Fibroblast of skin of back (primary cell): ENCODE data around the gene CRISPLD2. TPM values are rescaled to one million over a fixed set of nuclear protein-coding genes. Genes with fewer than 3 reads are reported as not detected.

Experiments
- DNase-seq: peaks from one replicate; pipeline ENCODE4 v3.0.0-alpha.2; 2013
- polyA plus RNA-seq, 2 experiments: library from polyadenylated mRNA; unstranded; fragments of 120-200 nt; gene quantifications; one replicate each; pipeline ENCODE4 v1.2.1, GENCODE V29; 2013; ENCODE audit not compliant: insufficient read length in 2 of 2

The CRISPLD2 gene
- polyA plus RNA-seq (2013, experiment 1 of 2; ENCODE audit: insufficient read length): 14.9 TPM
- 60.3 TPM for polyA plus RNA-seq (2013, experiment 2 of 2; ENCODE audit: insufficient read length)

DNA sequence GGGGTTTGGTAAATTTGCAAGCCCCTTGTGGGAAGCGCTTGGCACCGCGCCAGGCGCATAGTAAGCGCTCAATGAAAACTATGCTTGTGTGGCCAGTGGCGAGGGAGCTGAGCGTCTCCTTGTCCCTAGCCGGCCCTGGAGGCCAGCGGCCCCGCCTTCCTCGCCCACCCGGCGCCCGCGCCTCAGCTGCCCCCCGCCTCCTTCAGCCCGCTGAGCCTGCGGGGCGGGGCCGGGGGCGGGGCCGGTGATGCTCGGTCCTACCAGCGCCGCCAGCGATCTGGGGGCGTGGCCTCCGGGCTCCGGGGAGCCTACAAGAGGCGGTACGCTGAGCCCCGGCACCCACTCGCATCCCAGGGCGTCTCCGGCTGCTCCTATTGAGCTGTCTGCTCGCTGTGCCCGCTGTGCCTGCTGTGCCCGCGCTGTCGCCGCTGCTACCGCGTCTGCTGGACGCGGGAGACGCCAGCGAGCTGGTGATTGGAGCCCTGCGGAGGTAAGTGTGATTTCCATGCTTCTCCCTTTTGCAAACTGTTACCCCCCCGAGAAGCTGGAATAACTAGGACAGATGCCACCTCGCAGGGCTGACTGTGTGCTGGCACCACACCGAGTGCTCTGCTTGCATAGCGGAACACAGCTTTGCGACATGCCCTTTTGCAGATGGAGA is at the start of gene CRISPLD2:
TSS of gene CRISPLD2 (plus strand) at position 342 of the 661 bp plus-strand sequence. CDS start 18,511 bp downstream, outside the sequence.
- DNase-seq: peak; percentile 89

DNA sequence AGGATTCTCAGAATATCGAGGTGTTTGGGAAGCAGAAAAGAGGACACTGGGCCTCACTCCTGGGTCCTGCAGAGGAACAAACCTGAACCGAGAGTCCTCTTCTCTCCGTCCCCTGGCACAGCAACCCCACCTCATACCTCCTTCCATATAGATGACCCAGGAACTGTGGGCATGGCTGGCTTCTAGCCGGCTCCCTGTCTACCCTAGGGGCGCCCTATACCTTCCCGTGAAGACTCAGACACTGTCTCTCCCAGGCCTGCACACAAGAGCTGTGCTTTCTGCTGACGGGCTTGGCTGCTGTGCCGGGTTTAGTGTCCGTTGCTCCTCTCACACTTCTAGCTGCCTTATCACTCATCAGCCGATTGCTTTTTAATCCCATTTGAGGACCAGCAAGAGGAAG is 46.5 kb upstream of the CRISPLD2 start:
- DNase-seq: no peak

DNA sequence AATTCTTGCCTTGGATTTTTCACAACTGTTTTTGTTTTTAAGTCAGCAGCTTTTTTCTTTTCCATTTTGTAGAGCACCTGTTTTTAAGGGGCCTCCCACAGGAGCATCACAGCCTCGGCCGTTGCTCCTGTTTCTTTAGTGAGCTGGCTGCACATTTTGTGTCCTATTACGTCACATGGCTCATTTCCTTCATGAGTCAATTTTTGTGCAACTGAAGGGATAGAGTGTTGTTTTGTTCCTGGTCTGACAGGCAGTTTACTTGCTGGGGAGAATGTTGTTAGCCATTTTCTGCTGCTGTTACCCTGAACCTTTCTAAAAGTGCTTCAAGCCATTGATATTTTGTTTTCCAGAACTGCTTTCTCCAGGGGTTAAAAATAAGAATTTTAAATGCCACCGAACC is 45.0 kb upstream of the CRISPLD2 start:
- DNase-seq: peak; percentile 60

DNA sequence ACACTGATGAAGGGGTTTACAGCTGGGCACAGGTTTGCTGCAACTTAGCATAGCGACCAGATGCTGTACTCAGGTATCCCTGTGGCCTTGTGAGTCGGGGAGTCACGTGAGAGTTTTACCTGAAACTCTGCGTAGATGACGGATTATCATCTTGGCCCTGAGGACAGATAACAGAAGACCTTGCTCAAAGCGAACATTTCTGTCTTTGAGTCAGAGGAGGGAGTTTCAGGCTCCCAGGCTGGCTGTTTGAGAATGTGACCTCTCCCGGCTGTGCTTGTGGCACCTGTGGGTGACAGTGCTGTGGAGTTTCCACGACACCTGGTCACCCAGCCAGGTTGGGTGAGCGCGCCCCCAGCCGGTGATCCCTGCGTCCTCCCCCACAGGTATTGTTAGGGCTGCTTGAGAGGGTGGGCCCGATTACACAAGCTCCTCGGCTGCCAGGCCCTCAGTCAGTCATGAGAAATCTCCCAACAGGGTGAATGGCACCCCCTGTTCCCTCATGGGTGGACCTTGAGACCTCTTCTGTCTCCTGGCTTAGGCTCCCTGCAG is 44.4 kb upstream of the CRISPLD2 start:
- DNase-seq: no peak

- DNase-seq: no peak
Observed at GRCh38 chr16:84777435-84777834, 42.4 kb upstream of the CRISPLD2 start.

GRCh38 chr16:84778720-84779119 is 41.1 kb upstream of the CRISPLD2 start:
- DNase-seq: no peak

- DNase-seq: no peak
Observed at GRCh38 chr16:84780063-84780462, 39.7 kb upstream of the CRISPLD2 start.

- DNase-seq: no peak
Observed at GRCh38 chr16:84780544-84781376, 39.0 kb upstream of the CRISPLD2 start.

DNA sequence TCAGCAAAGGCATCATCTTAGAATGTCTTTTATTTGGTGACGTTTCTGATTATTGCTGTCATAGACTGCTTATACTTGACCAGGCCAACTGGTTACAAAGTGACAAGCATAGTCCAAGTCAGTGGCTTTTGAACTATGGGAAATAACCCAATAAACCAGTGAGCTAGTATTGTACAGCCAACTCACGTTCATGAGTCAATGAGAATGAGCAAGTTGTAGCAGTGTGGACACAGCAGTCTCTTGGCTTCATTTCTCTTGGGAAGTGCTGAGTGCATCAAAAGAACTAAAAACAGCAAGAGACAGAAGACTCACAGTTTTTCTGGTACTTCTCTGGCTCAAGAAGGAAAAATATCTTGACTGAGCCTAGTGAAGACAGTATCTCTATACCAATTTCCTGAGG is 36.9 kb upstream of the CRISPLD2 start:
- no peak for DNase-seq

DNA sequence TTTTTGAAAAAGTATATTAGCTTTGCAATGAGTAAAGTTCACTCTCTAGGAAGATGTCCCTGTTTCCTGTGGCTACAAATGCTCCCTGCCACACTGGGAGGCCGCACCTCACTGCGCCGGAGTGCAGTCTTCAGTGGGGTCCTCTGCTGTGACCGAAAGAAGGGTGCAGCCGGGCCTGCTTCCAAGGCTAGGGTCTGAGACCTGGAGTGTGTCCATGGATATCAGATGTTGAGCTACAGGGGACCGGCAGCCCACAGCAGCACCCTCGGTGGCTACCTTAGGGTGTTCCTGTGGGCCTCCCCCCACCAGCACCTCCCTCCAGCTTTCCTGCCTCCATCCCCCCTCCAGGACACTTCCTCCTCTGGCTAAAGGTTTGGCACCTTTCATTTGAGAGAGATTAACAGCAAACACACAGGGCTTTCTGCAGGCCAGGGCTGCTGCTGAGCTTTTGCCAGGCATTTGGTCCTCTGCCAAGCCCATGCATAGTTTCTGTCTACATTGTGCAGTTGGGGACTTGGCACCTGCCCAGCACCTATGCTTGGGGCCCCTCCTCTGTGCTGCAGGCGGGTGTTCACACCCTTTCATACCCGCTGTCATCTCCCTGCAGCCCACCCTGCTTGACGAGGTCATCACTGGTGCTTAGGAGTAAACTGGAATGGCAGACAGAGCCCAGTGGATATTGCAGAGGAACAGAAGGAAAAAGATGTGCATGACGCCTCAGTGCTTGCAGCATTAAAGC is 33.8 kb upstream of the CRISPLD2 start:
- peak; percentile 76 for DNase-seq

DNA sequence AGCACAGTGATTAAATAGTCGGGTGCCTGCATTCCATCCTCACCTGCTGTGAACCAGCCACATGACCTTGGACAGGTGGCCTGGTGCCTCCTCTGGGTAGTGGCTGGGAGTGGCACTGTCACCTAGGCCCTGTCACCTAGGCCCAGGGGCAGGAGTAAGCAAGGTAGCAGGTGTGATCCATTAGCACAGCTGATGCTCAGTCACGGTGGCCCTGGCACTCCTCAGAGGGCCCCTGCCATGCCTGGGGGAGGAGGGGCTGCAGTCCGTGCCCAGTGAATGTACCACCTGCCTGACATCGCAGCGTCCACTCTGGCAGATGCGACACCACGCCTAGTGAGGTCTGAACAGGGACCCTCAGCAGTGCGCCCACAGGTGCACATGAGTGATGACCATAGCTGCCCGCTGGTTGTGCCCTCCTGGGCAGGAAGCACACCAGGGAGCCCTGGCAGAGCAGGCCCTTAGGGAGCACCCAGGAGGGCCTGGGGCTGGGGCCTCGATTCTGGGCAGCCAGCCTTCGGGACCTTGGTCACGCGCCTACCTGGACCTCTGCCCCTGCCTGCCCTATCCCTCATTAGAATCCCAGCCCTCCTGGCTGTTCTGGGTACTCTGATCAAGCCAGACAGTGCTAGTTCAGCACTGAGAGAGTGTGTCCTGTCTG is 33.1 kb upstream of the CRISPLD2 start:
- no peak for DNase-seq

DNA sequence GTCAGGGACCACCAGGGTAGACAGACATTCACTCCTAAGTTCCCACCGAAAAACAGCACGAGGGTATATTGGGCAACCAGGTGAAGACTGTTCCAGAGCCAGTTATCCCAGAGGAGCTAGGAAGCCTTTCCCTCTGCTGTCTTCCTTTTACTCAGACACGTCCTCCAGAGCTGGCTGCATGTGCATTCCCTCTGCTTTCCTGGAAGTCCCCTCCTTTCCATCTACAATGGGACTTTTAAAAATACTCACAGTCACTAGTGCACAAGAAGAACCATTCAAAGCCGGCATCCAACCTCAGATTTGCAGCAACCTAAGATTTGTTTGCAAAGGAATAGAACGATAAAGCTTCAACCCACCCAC is 32.5 kb upstream of the CRISPLD2 start:
- DNase-seq: no peak

DNA sequence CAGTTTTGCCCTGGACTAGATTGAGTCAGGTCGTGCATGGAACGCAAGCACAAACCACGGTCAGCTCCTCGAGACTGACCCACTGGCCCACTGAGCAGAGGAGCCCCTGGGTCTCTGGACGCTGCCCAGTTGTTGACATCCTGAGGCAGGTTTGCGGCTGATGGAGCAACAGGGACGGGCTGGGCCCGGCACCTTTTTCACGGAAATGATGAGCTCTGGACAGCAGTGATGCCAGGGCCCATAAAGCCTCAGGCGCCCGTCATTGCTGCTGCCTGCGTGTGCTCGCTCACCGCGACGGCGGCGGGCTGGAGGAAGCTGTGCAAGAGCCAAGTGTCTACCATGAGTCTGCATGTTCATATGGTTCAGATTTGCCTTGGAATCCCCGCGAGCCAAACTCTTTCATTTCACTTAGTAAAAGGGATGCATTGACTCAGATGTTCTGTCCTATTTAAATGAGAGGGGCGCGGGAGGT is 30.8 kb upstream of the CRISPLD2 start:
- DNase-seq: peak; percentile 51

DNA sequence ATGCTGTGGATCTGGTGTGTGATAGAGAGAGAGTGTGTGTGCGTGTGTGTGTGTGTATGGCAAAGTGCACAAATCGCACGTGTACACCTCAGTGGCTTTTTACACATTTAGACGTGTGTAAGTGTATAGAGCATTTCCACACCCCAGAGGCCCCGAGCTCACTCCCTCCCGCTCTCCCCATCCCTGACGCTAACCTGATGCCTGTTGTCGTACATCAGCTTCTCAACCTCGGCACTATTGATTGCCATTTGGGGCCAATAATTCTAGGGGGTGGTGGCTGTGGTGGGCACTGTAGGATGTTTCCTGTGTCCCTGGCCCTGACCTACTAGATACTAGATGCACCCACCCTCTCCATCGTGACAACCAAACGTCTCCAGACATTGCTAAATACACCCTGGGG is 30.4 kb upstream of the CRISPLD2 start:
- DNase-seq: no peak

GRCh38 chr16:84790301-84790700 is 29.5 kb upstream of the CRISPLD2 start:
- DNase-seq: no peak

GRCh38 chr16:84791088-84791487 is 28.7 kb upstream of the CRISPLD2 start:
- DNase-seq: peak; percentile 35

GRCh38 chr16:84791501-84791900 is 28.3 kb upstream of the CRISPLD2 start:
- no peak for DNase-seq

DNA sequence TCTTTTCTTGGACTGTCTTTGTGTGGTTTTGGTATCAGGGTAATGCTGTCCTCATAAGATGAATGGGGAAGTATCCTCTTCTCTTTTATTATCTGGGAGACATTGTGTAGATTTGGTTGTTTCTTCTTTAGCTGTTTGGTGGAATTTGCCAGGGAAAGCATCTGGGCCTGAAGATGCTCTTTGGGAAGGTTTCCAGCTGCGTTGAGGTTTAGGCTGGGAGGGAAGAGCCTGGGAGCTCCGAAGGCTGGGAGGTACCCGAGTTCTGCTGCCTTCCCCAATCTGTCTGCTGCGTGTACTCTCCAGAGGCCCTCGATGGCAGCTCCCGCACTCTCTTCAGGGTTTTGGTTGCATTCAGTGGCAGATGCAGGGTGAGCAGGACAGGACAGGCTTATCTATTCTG is 25.6 kb upstream of the CRISPLD2 start:
- no peak for DNase-seq

- DNase-seq: no peak
Observed at GRCh38 chr16:84794626-84795025, 25.2 kb upstream of the CRISPLD2 start.

DNA sequence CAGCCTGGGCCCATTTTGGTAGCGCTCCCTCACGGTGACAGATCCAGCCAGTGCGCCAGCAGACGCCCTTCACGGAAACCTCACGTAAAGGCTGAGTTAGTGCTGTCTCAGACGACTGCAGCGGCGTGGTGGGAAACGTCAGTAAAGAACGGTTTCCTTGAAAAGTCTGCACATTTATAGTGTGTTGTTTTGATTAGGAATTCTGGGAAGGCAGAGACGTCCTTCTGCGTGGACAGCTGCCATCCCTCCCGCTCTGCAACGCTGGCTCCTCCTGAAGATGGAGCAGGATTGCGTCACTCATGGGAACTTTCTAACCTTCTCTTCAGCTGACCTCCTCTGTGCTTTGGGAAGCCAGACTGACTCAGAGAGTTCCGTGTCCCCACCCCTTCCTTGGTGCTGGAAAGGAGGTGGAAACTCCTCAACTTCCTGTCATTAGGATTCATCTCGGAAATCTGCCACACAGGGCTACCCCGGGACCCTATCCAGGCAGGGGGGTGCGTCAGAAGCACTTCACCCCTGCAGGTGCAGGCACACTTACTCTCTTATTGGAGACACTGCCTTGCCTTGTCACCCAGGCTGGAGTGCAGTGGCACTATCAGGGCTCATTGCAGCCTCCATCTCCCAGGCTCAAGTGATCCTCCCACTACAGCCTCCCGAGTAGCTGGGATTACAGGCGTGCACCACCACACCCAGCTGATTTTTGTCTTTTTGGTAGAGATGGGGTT is 24.3 kb upstream of the CRISPLD2 start:
- peak; percentile 88 for DNase-seq

DNA sequence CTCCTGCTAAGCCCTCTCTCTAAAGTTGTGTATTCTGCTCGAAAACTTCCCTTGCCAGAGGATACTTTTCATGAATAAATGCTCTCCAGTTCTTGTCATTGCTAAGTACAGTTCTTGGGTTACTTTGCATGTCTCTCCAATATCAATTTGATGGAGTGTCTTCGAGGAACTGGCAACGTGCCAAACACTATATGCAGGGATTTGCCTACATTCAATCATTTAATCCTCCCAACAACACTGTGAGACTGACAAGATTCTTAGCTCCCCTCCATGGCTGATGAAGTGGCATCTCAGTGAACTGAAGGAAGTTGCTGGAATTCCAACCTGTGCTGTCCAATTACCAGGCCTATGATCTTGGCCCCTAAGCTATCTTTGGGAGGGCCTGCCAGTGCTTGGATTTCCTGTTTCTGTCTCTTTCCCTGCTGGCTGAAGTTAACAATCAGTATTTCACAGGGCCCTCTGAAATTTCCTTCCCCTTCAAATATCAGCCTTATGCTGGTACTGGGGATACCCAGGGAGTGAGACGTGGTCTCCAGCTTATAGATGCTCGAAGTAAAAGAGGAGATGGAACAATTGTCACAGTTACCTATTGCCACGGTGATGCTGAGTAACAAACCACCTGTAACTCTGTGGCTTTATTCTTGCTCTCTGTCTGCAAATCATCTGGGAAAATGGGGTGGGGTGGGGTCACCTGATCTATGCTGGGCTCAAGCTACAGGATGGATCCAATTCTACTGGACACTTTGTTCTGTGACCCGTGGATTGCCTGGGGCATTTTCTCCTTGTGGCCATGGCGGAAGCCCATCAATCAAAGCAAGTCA is 19.4 kb upstream of the CRISPLD2 start:
- no peak for DNase-seq
